Kidney tubule cell (primary cell): Measurements from ENCODE around the gene ZDHHC5.
"Not testable (repeated sequence)": the region's sequence is repeated elsewhere in the genome, so short reads cannot be mapped to it uniquely, and the experiment has no call there.

ENCODE experiments used
- DNase-seq: peaks from one replicate; pipeline ENCODE4 v3.0.0-alpha.2; 2018; ENCODE audit warnings: low spot score

Gene ZDHHC5

DNA sequence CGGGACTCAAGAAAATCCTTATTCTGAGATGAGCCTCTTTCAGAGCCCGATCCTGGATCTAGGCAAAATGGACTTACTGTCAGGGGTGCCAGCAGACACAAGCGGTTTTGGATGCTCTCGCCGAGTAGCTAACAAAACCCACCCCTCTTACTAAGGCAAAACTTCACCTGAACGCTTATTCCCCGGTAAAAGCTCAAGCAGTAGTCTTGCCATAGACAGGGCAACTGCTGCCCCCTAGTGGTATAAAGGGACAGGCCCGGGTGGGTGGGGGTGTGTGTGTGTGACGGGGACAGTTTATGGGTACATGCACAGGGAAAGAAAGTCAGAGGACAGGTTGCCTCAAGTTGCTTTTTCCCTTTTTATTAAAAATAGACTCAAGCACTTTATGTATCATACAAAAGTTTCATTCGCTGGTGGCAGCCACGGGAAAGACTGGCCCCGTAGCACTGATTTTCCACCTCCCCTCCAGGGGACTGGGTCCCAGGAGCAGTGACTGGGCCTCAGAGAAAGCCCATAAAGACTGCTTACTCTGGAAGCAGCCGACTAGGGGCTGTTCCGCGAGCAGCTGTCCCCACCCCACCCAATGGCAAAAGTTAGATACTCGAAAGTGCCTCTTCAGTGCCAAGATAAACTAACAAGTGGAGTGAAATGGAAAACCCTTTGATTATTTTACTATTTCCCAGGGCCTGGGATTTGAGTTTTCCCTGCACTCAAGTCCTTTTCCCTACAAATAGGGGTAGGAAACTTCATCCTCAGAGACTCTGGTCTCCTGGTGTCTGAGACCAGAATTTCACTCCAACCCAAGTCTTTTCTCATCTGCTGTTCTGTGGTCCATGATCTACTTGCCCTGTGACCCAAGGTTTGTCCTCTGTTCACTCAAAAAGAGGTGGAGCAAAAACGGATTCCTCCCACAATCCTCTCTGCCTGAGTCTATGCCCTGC is 22.9 kb upstream of the ZDHHC5 start:
- peak; percentile 69 for DNase-seq

DNA sequence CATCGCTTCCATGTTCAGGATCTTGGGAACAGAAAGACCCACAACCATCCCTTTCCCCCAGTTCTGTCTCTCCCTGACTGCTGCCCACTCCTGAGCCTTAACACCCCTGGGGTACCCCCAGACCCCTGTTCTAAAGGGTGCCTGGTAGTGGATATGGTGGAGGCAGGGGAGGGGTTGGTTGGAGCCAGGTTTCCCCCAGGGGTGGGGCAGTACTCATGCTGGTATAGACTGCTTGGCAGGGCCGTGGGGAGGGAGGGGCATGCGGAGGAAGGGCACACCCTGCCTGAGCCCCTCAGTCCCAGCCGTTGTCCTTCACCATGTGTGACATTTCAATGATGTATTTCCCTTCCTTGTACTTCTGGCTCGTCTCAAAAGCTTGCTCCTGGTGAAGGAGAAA is 22.2 kb upstream of the ZDHHC5 start:
- no peak for DNase-seq

DNA sequence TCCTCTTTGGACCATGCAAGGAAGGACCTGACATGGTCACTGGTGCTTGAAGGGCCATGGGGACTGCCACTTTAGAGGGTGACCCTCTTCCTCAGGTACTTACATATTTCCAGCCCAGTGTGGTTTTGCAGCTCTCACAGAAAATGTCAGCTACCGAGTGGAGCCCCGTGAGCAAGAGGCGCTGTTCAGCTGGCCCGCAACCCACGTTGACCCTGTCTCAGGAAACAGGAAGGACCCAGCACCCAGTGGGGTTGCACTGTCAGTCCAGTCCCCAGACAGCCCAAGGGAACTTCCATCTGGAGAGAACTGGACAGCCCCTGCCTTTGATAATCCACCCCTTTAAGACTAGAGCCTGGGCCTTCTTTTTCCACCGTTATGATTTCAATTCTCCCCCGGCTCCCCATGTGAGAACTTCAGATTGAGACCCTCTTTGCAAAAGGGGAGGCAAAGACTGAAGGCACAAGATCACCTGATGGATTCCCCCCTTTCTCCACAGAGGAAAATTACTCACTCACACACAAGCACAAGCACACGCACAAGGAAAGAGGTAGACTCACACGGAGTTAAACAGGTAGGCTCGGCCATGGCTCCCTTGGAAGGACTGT is 21.6 kb upstream of the ZDHHC5 start:
- no peak for DNase-seq

DNA sequence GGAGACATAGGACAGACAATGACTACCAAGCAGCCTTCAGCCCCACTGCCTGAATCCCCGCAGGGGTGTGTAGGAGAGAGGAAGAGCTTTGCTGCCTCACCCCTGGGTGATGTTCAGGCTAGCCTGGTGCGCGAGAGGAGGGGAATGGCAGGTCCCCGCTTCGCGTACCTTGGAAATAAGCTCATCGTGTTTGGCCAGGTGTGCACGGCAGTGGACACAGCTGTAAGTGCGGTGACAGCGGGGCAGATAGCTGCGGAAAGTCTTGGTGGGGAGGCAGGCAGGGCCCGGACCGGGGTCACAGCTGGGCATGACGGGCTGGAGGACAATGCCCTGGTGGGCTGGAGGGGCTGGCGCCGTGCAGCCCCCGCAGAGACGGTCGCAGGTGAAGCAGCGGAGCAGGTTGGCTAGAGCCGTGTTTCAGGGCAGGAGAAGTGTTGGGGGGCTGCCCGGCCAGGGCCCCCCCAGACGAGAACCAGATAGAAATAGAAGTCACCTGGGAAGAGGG is 21.1 kb upstream of the ZDHHC5 start:
- DNase-seq, result peak; percentile 35

DNA sequence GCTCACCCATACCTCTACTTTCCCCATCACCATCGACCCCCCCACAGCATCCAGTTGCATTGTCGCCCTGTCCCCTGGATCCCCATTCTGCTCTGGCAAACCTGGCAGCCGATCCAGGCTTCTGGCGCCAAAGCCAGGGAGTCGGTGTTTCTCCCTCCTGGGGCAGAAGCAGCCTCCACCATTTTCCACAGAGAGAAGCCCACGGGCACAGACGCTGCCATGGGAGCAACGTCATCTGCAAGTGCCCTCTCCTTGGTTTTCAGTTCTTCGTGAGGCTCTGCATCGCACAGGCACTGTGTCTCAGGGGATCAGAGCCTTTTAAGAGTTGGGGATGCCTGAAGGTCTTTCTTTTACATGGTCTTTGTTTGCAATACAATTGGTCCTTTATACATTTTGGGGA is 20.5 kb upstream of the ZDHHC5 start:
- no peak for DNase-seq

DNA sequence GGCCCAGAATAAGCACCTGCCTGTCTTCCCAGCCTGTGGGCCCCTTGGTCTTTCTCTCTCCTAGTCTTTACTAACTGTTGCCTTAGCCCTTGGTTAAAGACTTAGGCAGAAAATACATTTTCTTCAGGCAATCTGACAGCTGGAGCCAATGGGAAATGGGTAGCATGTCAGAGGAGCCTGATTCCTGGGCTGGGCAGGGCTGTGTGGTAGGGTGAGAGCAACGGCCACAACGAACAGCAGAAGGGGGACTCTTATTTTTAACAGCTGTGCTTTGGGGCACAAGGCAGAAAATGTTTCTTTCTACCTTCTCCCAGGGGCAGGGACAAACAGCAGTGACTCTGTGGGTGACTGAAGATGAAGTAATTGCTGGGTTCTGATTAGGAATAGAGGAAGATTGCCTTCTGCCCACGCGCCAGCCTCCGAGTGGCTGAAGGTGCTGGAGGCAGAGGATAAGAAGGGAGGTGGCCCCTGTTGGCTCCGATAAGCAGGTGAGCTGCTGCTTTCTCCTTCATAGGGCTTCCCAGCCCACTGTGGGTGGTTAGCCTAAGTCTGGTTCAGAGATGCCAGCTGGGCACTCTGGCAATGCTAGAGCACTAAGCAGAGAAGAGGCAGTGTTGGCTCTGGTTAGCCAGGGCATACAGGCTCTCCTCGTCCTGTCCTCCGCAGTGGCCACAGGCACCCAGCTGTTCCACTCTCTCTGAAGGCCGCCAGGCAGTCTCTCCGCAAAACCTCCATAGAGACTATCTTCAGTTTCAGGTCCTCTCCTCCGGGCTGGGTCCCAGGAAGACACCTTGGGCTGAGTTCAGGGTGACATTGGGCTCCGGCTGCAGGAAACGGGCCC is 19.7 kb upstream of the ZDHHC5 start:
- DNase-seq, result peak; percentile 36

DNA sequence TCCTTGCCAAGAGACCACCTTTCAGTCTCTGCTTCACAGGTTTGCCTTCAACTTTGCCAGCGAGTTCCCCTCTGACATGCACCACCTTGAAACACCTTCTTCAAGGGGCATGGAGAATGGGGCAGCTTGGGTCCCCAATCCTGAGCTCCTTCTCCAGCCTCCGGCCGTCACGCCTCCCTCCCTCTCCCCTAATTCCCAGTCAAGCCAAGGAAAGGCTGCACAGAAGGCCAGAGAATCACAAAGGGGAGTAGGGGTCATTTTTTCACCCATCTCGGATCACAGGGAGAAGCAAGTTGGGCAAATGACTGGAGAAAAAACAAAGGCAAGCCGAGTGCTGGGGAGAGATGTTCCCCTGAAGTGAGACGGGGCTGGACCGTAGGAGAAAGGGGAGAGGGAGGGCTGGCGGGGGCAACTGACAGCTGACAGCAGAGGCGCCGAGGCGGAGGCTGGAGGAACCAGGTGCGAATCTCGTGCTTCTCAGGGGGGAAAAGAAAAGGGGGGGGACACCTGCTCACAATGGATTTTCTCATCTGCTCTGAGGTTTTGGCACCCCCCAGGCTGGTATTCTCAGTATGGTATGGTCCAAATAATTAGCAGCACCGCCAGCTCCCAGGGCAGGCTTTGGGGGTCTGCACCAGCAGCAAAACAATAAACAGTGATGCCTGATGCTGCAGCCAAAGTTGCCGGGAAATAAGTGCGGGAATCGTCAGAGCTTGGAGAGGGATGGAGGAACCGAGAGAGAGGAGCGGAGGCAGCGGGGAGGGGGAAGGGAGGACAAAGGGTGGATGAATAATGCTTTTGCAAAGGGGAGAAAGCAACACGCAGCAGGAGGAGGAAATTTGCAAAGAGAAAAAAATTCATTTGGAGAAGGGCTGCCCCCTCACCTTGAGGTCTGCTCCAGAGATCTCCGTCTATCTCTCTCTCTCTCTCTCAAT is 18.8 kb upstream of the ZDHHC5 start:
- no peak for DNase-seq

DNA sequence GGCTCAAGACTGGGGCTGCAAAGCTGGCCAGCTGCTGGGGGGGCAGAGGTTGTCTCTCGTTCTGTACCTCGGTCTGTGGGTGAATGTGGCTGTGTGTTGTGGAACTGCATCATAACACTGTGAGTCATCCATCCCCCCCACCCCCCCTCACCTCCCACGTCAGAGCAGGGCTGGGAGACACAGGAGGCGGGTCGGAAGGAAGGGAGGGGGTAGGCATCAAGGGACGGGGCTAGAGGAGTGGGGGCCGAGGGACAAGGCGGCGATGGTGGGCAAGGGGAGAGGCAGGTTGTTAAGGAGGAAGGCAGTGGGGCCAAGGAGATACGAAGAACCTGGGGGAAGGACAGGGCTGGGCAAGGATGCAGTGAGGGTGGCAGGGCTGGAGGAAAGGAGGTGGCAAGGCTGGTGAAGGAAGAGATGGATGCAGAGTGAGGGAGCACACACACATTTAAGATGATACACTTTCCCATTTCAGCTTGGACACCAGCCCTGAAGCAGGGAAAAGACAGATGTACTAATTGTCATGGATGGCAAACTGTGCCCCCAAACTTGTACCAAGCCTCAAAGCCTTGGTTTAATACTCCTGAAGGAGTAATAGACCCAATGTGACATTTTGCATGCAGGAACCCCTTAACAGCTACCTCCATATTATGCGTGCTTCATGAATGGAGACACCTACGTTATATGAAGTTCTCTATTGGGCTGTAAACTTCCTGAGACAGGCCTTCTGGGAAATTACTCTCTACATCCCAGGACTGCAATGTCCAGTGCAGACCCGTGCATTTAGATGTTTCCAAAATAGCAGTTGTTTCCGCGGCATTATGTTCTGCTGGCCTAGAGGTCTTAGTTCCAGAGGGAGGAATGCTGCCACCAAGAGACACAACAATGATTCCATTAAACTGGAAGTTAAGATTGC is 17.8 kb upstream of the ZDHHC5 start, which contains the start of gene YPEL4:
Gene YPEL4 (minus strand): TSS at position 87 of the 913 bp plus-strand sequence. CDS start 2,805 bp downstream, outside the sequence.
- peak; percentile 71 for DNase-seq

DNA sequence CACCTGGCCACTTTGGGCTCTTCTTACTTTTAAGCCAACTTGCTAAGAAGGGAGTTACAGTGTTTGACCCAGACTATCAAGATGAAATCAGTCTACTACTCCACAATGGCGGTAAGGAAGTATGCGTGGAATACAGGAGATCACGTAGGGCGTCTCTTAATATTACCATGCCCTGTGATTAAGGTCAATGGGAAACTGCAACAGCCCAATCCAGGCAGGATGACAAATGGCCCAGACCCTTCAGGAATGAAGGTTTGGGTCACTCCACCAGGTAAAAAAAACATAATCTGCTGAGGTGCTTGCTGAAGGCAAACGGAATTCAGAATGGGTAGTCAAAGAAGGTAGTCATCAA is 17.2 kb upstream of the ZDHHC5 start:
- DNase-seq, result peak; percentile 84

DNA sequence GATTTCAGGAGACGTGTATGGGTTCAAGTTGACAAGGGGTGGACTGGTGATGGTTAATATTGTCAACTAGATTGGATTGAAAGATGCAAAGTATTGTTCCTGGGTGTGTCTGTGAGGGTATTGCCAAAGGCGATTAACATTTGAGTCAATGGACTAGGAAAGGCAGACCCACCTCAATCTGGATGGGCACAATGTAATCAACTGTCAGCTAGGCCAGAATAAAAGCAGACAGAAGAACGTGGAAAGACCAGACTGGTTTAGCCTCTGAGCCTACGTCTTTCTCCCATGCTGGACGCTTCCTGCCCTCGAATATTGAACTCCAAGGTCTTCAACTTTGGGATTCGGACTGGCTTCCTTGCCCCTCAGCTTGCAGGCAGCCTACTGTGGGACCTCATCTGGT is 16.5 kb upstream of the ZDHHC5 start:
- DNase-seq, result no peak

DNA sequence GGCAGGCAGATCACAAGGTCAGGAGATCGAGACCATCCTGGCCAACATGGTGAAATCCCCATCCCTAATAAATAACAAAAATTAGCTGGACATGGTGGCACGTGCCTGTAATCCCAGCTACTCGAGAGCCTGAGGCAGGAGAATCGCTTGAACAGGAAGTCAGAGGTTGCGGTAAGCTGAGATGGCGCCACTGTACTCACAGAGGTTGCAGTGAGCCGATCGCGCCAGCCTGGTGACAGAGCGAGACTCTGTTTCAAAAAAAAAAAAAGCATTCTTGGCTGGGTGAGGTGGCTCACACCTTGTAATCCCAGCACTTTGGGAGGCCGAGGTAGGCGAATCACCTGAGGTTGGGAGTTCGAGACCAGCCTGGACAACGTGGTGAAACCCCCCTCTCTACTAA is 15.7 kb upstream of the ZDHHC5 start:
- DNase-seq, result not testable (repeated sequence)

DNA sequence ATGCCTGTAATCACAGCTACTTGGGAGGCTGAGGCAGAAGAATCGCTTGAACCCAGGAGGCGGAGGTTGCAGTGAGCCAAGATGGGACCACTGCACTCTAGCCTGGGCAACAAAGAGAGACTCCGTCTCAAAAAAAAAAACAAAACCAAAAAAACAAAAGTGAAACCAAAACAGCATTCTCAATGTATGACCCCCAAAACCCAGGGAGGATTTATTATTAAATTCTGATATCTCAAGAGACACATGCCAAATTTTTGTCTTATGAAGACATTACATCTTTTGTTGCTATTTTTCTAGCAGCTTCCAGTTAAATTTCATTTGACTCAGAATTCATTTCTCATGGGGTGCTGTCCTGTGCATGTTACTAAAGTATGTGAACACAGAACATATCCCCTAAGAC is 15.3 kb upstream of the ZDHHC5 start:
- DNase-seq, result no peak

DNA sequence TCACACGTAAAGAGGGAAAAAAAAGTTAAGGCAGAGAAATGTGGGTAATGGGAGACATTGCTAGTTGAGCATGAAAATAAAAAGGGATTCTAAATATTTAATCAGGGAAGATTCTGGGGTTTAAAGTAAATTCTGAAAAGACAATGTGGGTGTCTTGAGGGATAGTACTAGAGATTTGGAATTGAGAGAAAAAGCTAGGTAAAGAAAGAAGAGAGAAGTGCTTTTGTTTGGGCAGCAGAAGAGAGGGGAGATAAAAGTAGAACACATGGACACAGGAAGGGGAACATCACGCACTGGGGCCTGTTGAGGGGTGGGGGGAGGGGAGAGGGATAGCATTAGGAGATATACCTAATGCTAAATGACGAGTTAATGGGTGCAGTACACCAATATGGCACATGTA is 14.8 kb upstream of the ZDHHC5 start:
- DNase-seq, result no peak

DNA sequence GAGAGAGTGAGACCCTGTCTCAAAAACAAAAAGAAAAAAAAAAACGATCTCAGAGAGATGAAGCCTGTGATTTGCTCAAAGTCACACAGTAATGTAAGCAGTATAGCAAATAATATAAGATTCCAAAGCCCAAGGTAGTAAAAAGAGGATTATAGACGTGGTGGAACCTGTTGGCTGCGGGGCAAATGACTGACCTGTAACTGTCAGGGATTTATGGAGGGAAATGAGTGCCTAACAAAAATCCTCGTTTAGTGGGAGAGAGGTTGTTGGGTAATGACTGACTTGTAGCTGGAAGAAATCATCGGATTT is 11.1 kb upstream of the ZDHHC5 start:
- no peak for DNase-seq

DNA sequence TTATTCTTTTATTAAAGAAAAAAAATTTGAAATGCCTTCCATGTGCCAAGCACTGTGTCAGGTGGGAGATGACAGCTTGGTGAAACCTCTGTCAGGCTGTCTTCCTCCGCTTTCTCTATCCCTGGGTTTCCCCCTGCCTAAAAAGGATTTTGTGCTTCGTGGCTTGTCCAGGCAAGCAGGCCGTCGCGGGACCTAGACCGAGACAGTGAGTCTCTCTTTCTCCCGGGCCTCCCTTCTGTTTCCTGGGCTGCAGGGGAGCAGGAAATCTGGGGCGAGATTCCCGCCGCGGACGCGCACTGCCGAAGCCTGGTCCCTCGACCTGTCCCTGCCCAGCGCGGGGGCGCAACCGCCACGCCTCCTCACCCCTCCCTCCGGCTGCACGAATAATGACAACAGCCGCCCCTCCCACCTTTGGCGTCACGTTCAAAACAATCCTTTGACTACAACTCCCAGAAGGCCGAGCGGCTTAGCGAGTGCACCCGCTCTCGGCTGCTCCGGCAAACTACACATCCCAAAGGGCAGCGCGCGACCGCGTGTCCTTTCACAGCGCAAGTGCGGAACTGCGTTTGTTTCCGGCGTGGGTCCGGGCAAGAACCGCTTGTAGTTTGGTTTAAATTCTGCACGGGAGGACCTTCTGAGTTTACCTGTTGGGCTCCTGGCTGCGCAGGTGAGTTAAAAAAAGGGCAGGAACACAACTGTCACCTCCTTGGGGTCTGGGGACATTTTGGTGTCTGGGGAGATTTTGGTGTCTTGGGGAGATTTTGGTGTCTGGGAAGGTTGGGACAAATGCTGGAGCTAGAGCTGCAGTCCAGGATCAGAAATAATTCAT is 10.5 kb upstream of the ZDHHC5 start, which contains the start of gene CLP1:
Gene CLP1 (plus strand): TSS at position 569 of the 829 bp plus-strand sequence. CDS start 1,715 bp downstream, outside the sequence.
- DNase-seq, result peak; percentile 99

DNA sequence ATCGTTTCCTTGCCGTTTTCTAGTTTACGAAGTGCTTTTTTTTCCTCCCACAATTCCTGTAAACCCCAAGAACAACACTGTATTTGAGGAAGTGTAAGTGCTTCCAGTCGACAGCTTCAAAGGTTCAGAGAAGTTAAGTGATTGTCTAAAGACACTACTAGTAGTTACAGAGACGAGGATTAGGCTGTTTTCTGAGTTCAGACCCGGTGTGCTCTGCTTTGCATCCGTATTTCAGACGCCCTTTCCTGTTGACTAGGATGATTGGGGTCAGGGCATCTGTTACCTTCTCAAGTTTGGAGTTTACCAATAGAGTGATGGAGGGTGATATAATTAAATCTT is 9.9 kb upstream of the ZDHHC5 start:
- no peak for DNase-seq

DNA sequence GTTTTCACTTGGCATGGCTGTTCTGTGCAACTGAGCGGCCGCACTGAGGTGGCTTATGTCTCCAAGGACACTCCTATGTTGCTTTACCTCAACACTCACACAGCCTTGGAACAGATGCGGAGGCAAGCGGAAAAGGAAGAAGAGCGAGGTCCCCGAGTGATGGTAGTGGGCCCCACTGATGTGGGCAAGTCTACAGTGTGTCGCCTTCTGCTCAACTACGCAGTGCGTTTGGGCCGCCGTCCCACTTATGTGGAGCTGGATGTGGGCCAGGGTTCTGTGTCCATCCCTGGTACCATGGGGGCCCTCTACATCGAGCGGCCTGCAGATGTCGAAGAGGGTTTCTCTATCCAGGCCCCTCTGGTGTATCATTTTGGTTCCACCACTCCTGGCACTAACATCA is 8.2 kb upstream of the ZDHHC5 start:
- no peak for DNase-seq

DNA sequence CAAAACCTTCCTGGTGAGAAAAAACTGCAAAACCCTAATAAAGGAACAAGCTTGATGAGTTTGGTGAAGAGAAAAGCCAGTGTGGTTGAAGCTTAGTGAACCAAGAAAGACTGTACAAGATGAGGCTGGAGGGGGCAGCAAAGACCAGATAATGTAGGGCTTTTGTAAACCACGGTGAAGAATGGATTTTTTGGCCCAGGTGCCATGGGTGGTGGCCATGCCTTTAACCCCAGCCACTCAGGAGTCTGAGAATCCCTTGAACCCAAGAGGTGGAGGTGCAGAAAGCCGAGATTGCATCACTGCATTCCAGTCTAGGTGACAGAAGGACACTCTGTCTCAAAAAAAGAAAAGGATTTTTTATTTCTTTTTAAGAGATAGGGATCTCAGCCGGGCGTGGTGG is 5.0 kb upstream of the ZDHHC5 start:
- no peak for DNase-seq

DNA sequence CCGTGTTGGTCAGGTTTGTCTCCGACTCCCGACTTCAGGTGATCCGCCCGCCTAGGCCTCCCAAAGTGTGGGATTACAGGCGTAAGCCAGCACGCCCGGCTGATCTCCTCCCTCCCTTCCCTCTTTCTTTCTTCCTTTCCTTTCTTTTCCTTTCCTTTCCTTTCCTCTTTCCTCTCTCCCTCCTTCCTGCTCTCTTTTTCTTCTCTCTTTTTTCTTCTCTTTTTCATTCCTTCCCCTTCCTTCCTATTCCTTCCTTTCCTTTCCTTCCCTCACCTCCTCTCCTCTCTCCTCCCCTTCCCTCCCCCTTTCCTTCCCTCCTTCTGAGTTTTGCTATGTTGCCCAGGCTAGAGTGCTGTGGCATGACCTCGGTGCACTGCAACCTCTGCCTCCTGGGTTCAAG is 3.9 kb upstream of the ZDHHC5 start:
- DNase-seq, result no peak
